Daoy (cell line): Measurements from ENCODE around the gene ATG2A. TPM values are rescaled to one million over a fixed set of nuclear protein-coding genes. Genes with fewer than 3 reads are reported as not detected.
A peak's percentile ranks its signal among the peaks of the same experiment; 100 is the strongest.

Source experiments
- DNase-seq: peaks from one replicate; pipeline ENCODE4 v3.0.0-alpha.2; 2015; ENCODE audit warnings: low read depth
- total RNA-seq: library from RNA; depleted of rRNA; stranded (reverse); fragments of >200 nt; shearing (Covaris generic); gene quantifications from 2 replicates; pipeline ENCODE4 v1.2.3, GENCODE V29; 2014

ATG2A gene
- total RNA-seq, 1 experiment from 2014 or later: 8.2 TPM

GRCh38 chr11:64885367-64886286 lies 31.4 kb downstream of the ATG2A start:
- DNase-seq: peak; percentile 55

DNA sequence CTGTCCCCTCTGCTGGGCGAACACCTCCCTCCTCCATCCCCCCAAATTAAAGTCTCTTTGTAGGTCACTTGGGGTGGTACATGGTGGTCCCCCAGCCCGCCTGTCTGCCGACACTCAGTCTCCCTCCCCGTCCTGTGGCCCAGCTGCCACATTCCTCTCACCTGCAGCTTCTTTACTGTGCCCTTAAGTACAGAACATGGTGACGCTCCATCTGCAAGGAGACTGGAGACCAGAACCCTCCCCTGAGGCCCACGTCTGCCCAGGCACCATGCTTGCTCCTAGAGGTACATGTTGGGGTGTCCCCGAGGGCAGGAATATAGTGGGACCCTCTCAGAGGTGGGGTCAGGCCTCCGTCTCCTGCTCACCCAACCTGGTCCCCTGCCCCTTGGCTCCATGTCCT lies 33.0 kb downstream of the ATG2A start:
- no peak for DNase-seq

GRCh38 chr11:64883575-64883974 lies 33.4 kb downstream of the ATG2A start:
- DNase-seq: no peak

DNA sequence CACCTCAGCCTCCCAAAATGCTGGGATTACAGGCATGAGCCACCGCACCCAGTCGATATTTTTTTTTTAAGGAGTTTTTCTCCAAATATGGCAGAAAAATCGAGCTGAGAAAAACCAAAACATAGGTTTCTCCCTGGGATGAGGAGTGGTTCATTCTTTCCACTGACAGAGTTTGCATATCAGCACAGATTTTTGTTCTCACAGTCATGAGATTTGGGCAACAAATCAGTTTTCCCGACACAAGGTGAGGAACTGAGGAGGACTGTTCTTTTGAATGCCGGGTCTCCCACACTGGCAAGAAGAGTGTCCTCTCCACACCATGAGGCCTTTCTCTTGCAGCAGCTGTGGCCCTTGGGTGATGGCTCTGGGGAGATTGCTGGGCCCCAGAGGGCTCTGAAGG lies 34.8 kb downstream of the ATG2A start:
- no peak for DNase-seq

GRCh38 chr11:64881476-64881875 lies 35.5 kb downstream of the ATG2A start:
- no peak for DNase-seq

DNA sequence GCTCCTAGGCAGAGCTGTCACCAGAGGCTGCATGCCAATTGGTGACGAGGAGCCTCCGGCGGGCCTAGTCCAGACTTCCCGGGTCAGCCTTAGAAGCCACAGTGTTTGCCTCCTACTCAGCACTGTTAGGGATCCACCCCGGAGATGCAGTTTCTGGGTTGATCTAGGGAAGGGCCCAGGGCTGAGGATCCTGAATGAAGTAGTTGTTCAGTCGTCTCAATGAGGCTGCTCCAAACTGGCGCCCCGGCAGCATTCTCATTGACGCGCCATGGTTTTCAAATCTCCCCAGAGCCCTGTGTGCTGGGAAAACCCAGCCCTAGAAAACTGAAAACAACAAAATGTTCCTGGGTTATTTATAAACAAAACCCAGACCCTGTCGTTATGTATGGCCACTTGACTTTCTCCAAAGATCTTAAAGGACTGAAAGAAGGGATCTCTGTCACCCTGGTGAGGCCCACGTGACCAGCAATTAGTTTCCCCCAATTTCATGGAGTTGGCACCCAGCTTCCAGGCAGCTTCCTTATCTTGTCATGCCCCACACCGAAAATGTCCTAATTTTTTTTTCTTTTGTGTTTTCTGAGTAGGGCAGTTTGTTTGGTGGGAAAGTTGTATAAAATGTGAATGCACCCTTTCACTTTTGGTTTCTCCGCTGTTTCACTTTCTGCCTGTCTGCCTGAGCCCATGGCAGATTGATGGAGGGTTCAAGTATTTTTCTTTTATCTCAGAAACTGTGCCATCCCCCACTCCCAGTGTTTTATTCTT lies 36.6 kb downstream of the ATG2A start:
- no peak for DNase-seq

DNA sequence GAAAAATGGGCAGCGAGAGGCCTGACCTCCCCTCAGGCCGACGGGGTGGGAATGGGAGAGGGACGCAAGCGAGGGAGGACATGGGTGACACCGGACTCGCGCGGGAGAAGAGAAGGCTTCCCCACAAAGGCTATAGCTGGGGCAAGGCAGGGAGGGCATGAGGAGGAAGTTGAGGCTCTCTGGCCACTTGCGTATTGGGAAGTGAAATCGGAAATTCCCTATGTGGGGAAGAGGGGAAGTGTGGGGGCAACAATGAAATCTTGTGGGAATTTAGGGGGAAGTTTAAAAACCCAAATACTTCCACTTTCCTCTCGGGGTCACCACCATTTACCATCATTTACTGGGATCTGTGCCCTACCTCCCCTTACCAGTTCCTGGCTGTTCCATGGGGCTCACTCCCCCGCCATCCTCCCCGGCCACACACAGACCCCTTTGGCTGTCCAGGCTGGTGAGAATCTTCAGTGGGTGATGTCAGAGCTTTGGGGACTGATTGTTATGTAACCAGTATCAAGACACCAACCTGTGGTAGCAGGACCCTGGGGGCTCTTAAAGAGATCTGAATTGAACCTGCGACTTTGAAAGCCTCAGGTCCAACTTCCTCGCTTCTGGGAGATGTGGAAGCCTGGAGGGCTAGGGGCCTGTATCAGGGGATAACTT lies 37.6 kb downstream of the ATG2A start:
- DNase-seq: no peak

GRCh38 chr11:64878494-64879243 lies 38.3 kb downstream of the ATG2A start, which contains the start of gene EHD1:
TSS of gene EHD1 (minus strand) at chr11:64878621. CDS start at chr11:64878464, 157 bp downstream.
- peak; percentile 98 for DNase-seq

- no peak for DNase-seq
Observed at GRCh38 chr11:64878223-64878493, 38.9 kb downstream of the ATG2A start.

DNA sequence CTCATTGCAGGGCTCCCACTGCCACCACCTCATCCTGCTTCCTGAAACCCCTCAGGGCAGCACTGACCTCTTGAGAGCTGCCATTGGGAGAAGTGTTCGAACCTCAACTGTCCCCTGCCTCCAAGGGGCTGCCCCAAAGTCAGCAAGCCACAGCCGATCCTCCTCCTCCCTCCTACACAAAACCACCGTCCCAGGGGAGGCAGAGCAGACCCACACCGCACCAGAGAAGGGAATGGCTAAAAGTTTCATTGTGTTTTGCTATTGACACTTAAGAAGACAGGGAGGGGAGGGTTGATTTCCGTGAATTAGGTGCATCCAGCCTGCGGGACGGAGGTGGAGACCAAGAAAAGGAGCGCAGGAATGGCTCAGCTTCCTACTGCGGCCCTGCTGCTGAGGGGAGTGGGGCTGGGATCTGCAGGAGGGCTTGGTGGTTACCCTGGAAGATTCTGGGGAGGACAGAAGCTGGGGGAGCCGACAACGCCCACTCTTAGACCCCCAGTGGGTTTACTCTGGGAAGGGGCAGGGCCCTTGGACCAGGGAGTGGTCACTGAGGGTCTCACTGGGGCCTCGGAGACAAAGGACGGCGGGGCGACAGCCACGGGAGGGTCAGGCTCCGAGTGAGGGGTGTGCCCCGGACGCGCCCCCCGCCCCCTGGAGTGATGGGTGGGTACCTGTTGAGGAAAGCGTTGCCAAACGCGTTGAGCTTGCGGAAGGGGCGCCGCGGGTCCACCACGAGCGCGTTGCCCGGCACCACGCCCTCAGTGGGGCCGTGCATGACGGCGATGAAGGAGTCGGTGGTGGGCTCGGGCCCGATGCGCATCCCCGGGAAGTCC lies 39.4 kb downstream of the ATG2A start:
- DNase-seq: peak; percentile 29

- no peak for DNase-seq
Observed at GRCh38 chr11:64876835-64877341, 40.1 kb downstream of the ATG2A start.

- no peak for DNase-seq
Observed at GRCh38 chr11:64876229-64876750, 40.7 kb downstream of the ATG2A start.

GRCh38 chr11:64875369-64876228 lies 41.4 kb downstream of the ATG2A start:
- no peak for DNase-seq

DNA sequence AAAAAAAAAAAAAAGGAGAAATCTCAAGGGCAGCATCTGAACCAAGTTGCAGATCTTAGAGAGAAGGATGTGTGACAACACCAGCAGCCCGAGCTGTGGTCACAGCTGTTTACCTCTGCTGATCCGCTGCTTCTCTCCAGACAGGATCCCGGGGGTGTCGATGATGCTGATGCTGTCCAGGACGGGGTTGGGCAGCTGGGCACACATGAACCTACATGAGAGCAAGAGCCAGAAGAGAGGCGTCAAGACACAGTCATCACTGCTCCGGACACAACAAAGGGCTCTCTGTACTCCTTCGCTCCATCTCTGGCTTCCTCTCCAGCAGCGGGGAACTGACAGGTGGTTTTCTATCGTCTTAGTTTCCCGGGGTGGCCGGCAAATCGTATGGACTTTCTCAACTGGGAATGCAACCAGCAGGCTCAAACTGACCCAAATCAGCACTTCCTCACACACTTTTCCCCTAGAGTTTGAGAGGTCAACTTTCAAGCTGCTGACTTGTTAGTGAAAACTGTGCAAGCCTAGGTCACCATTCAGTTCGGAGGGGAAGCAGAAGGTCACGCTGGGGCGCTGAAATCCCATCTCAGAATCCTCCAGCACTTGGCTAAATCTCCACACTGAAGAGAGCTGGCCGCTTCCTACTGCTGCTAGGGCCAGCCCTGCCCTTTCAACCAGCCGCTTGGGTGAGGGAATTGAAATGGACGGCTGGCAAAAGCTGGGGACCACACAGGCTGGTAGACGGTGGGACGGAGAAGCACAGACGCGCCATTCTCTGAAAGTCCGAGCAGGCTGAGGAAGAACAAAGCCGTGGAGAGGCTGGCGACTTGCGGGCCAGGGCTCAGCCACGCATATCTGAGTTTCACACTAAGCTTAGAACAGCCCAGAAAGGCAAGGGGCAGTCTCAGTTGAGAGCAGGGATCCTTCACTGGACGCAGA lies 42.4 kb downstream of the ATG2A start:
- no peak for DNase-seq

- DNase-seq: no peak
Observed at GRCh38 chr11:64872790-64873488, 44.1 kb downstream of the ATG2A start.

DNA sequence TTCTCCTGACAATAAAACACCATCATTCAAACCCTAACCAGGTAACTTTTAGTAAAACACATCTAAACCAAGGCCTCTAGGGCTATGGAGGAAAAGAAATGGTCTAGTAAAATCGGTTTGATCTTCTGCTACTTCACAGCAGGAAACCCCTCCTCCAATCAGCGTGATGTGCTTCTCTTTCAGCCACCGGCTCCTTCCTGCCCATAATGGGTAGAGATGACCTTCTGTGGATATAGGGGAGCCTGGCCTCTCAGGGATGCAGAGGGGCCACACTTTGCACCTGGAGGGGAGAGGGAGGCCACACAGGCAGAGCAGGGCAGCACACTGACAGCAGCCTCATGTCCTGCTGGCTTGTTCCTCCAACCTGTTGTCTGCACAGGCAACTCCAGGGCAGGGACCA lies 45.5 kb downstream of the ATG2A start:
- no peak for DNase-seq

- no peak for DNase-seq
Observed at GRCh38 chr11:64870893-64871466, 46.0 kb downstream of the ATG2A start.
